ENCODE data around the gene ASXL1. TPM values are rescaled to one million over a fixed set of nuclear protein-coding genes. Genes with fewer than 3 reads are reported as not detected.

The ASXL1 gene
- total and polyA plus RNA-seq, 10 of the 15 experiments (the other 5 are each of a cell fraction or from before 2014, with no cell fraction given): 11.0 to 87.6 (median 56.8) TPM

- FAIRE-seq: no peak
- intact Hi-C loops (cut with micrococcal nuclease; ENCODE audit: unreplicated experiment): no loop called here
- 98% methylated on average over 3 of the region's 3 CpGs for WGBS (ENCODE audit: insufficient coverage, insufficient replicate concordance, low lambda C conversion rate, missing lambda C conversion rate)
Observed at GRCh38 chr20:32343439-32343838, 14.7 kb upstream of the ASXL1 start.

More at GRCh38 chr20:32343439-32343838, 14.7 kb upstream of the ASXL1 start:
- in situ Hi-C loops (cut with MboI): no loop called here
- H3K9ac ChIP-seq (ENCODE audit: control insufficient read depth, insufficient read depth, low read length): no peak overlapping the region
- no peak for DNase-seq (ENCODE audit: low read depth, low spot score)
- no peak for TF ChIP-seq CBX5 (IDR thresholded peaks at IDR 0.05; ENCODE audit: low read depth)
- TF ChIP-seq ATF3 (IDR thresholded peaks at IDR 0.05; ENCODE audit: borderline replicate concordance, extremely low read depth, low read depth, low read length): no peak
- TF ChIP-seq SREBF1 (IDR thresholded peaks at IDR 0.05; ENCODE audit: low read length): no peak
- no peak for TF ChIP-seq IRF5 (IDR thresholded peaks at IDR 0.05; ENCODE audit: borderline replicate concordance)
- no peak for TF ChIP-seq ATF7 (IDR thresholded peaks at IDR 0.05; ENCODE audit: low read depth)
- no peak for TF ChIP-seq POU2F2 (IDR thresholded peaks at IDR 0.05; ENCODE audit: borderline replicate concordance, low read depth, low read length)
- no peak for TF ChIP-seq ETV6 (conservative IDR thresholded peaks at IDR 0.05 in 1 of 2, IDR thresholded peaks at IDR 0.05 in 1 of 2; ENCODE audit: borderline replicate concordance in 1 of 2, low read depth in 1 of 2)
- no peak for TF ChIP-seq NFYB (IDR thresholded peaks at IDR 0.05; ENCODE audit: insufficient read depth, low read depth, low read length)
- no peak for TF ChIP-seq IRF4 (IDR thresholded peaks at IDR 0.05; ENCODE audit: low read depth, low read length)
- no peak for TF ChIP-seq BCLAF1 (IDR thresholded peaks at IDR 0.05)
- no peak for TF ChIP-seq NR2C2 (IDR thresholded peaks at IDR 0.05; ENCODE audit: borderline replicate concordance, control insufficient read depth, insufficient read length, low read depth)
- no peak for TF ChIP-seq ZNF24 (IDR thresholded peaks at IDR 0.05)
- TF ChIP-seq CHD4 (IDR thresholded peaks at IDR 0.05): no peak
- TF ChIP-seq RB1 (IDR thresholded peaks at IDR 0.05; ENCODE audit: borderline replicate concordance): no peak
- TF ChIP-seq REST (IDR thresholded peaks at IDR 0.05; ENCODE audit: low read depth, low read length): no peak
- TF ChIP-seq IKZF2 (IDR thresholded peaks at IDR 0.05): no peak
- no peak for TF ChIP-seq ZBED1 (IDR thresholded peaks at IDR 0.05; ENCODE audit: borderline replicate concordance)
- H3K9me3 ChIP-seq (replicated peaks; ENCODE audit: control insufficient read depth, insufficient read depth, low read length): no peaks in the 10 kb centered on the region
- no peak overlapping the region for H2AFZ ChIP-seq (ENCODE audit: control insufficient read depth, low read depth, low read length)
- no peaks in the 10 kb centered on the region for H3K79me2 ChIP-seq (ENCODE audit: control insufficient read depth, insufficient read depth, low read length)
- SMC1A ChIA-PET (ENCODE audit: uncharacterized antibody, unreplicated experiment): interaction anchor here (0.7 to 1.7 kb wide), 4 partner anchors 9 to 58 kb away, joined by 3 to 6 read pairs (median 3); no protein-coding TSS in a partner anchor
- ATAC-seq: no peak
- BruUV-seq (replicated peaks): no TSS peak
- H3K4me2 ChIP-seq (ENCODE audit: control insufficient read depth, insufficient read depth): no peak overlapping the region
- POLR2A ChIA-PET: interaction anchor here (0.6 kb wide), 1 partner anchor 65 kb away, joined by 5 read pairs; no protein-coding TSS in a partner anchor
- RAD21 ChIA-PET (ENCODE audit: unreplicated experiment): no interaction called here
- H3K36me3 ChIP-seq (ENCODE audit: control insufficient read depth in 2 of 2, insufficient read depth in 2 of 2, low read length in 1 of 2): no peaks in the 10 kb centered on the region
- H4K20me1 ChIP-seq (ENCODE audit: control insufficient read depth, insufficient read depth): no peaks in the 10 kb centered on the region
- no peak overlapping the region for H3K27ac ChIP-seq (ENCODE audit: control insufficient read depth, insufficient read depth)
- no peaks in the 10 kb centered on the region for H3K27me3 ChIP-seq (replicated peaks in 1 of 2; ENCODE audit: control insufficient read depth in 2 of 2, insufficient read depth in 2 of 2, low read length in 1 of 2)
- H3K4me3 ChIP-seq: no peak overlapping the region
- H3K4me1 ChIP-seq (ENCODE audit: control insufficient read depth, insufficient read depth, low read length): no peaks in the 10 kb centered on the region
- CTCF ChIA-PET: interaction anchor here (2.1 kb wide), 1 partner anchor 7 kb away, joined by 5 read pairs; no protein-coding TSS in a partner anchor
